ENCODE data around the gene RIT2. TPM values are rescaled to one million over a fixed set of nuclear protein-coding genes. Genes with fewer than 3 reads are reported as not detected.

RIT2 gene
- total RNA-seq, 4 donors from 2014 or later = not detected

DNA sequence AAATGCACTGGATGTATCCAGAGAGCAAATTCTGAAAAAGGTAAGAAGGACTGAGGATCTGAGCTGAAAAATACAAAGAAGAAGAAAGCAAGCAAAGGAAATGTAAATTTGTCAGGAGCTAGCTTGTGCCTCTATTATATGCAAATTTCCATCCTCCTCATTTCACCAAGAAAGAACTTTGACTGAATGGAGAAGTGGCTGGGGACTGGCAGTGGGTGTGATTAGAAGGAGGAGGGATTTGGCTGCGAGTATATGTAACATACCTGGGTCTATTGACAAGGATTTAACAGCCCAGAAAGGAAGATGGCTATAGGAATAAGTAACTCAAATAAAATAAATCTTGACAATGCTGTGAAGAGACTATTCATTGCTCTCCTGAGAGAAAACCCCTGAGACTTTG lies 19.4 kb upstream of the RIT2 start:
- Histone ChIP-seq H3K4me1 (peaks cover 0 to 7% (median 0%) of the 10 kb centered on the region in 4 donors), H3K27me3 (no peaks in the 10 kb centered on the region), H3K27ac (no peak overlapping the region), H3K36me3 (no peaks in the 10 kb centered on the region), H3K9me3 (no peaks in the 10 kb centered on the region), H3K4me3 (no peak overlapping the region)
- DNase-seq (ENCODE audit: low spot score in 2 of 2) = no peak
- WGBS, 2 donors = 86 to 89% methylated on average over 1 of the region's 1 CpG
- no peak for TF ChIP-seq EP300 (IDR thresholded peaks at IDR 0.05)
- TF ChIP-seq, protein P1, sequence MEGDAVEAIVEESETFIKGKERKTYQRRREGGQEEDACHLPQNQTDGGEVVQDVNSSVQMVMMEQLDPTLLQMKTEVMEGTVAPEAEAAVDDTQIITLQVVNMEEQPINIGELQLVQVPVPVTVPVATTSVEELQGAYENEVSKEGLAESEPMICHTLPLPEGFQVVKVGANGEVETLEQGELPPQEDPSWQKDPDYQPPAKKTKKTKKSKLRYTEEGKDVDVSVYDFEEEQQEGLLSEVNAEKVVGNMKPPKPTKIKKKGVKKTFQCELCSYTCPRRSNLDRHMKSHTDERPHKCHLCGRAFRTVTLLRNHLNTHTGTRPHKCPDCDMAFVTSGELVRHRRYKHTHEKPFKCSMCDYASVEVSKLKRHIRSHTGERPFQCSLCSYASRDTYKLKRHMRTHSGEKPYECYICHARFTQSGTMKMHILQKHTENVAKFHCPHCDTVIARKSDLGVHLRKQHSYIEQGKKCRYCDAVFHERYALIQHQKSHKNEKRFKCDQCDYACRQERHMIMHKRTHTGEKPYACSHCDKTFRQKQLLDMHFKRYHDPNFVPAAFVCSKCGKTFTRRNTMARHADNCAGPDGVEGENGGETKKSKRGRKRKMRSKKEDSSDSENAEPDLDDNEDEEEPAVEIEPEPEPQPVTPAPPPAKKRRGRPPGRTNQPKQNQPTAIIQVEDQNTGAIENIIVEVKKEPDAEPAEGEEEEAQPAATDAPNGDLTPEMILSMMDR (IDR thresholded peaks at IDR 0.05) = no peak
- TF ChIP-seq POLR2A (IDR thresholded peaks at IDR 0.05) = no peak

DNA sequence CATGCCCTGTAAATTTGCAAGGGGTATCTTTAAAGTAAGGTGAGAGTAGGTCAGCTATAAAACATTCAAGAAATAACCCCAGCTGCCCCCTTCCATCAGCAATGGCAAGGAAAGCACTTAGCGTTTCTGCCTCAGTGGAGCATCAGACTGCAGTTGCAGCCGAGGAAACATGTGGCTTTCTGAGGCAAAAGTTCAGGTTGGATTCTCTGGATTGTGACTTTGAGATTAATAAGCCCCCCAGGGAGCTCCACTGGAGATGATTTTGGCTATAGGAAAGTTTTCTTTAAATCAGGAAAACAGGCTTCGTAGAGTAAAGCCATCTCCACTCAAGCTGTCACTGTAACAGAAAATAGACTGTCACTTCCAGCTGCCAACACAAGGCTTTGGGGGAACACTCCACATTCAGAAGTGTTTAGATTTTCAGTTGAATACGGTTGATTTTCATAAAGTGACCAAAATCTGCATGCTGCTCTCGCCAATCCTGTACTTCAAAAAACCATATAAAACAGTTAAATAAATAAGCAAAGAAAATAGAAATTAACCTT lies 15.3 kb upstream of the RIT2 start:
- Histone ChIP-seq H3K36me3 (no peaks in the 10 kb centered on the region), H3K4me3 (no peak overlapping the region), H3K27me3 (no peaks in the 10 kb centered on the region), H3K27ac (no peak overlapping the region), H3K4me1 (peaks cover 0 to 13% (median 0%) of the 10 kb centered on the region in 4 donors), H3K9me3 (no peaks in the 10 kb centered on the region)
- DNase-seq (ENCODE audit: low spot score in 2 of 2) = no peak
- TF ChIP-seq, protein P1 (IDR thresholded peaks at IDR 0.05) = no peak
- TF ChIP-seq EP300 (IDR thresholded peaks at IDR 0.05) (no peak), POLR2A (IDR thresholded peaks at IDR 0.05) (no peak)
- 48 to 59% methylated on average over 5 of the region's 5 CpGs for WGBS, 2 donors

DNA sequence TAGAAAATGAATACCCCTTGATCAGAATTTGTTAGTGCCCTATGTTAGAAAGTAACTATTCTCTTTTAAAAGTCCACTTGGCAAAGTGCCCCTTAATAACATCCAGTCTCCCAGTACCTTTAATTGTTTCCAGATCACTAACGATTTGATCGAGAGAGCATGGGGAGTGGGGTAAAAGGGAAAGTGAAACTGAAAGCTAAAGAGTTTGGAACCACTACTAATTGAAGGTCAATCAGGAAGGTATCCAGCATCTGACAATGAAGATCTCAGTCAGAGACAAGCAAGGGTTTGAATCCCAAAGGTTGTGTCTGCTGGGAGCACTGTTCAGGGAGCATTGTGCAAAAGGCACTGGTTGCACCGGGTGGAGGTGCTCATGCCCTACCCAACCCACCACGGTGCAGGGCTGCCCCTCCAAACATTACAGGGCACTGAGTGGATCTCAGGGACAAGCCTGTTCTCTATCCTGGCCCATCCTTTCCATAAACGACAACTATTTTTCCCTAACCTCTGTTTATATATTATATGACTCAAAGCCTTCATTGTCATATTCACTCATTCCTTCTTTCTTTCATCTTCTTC lies 14.6 kb upstream of the RIT2 start:
- Histone ChIP-seq H3K4me3 (peak overlapping the region in 3 of 4 donors; percentile 19 to 39 (median 33)), H3K27me3 (no peaks in the 10 kb centered on the region), H3K9me3 (no peaks in the 10 kb centered on the region), H3K27ac (no peak overlapping the region), H3K4me1 (peaks cover 0 to 13% (median 0%) of the 10 kb centered on the region in 4 donors), H3K36me3 (no peaks in the 10 kb centered on the region)
- 44% methylated on average over 5 of the region's 5 CpGs for whole genome bisulfite sequencing, 2 donors
- no peak for TF ChIP-seq EP300 (IDR thresholded peaks at IDR 0.05)
- no peak for DNase-seq (ENCODE audit: low spot score in 2 of 2)

- H3K27me3 ChIP-seq = no peaks in the 10 kb centered on the region
- H3K4me3 ChIP-seq = no peak overlapping the region
- no peaks in the 10 kb centered on the region for H3K9me3 ChIP-seq
- WGBS, 2 donors = 47 to 53% methylated on average over 3 of the region's 3 CpGs
- H3K4me1 ChIP-seq = peaks cover 0 to 10% (median 0%) of the 10 kb centered on the region in 4 donors
- no peak for TF ChIP-seq POLR2A (IDR thresholded peaks at IDR 0.05)
- TF ChIP-seq, protein P1 (IDR thresholded peaks at IDR 0.05) = no peak
- TF ChIP-seq EP300 (IDR thresholded peaks at IDR 0.05) = no peak
- H3K27ac ChIP-seq = no peak overlapping the region
- no peaks in the 10 kb centered on the region for H3K36me3 ChIP-seq
- no peak for DNase-seq (ENCODE audit: low spot score in 2 of 2)
Observed at GRCh38 chr18:43125471-43125870, 10.0 kb upstream of the RIT2 start.

- no peaks in the 10 kb centered on the region for H3K9me3 ChIP-seq
- TF ChIP-seq POLR2A (IDR thresholded peaks at IDR 0.05) (no peak), EP300 (IDR thresholded peaks at IDR 0.05) (no peak)
- TF ChIP-seq, protein P1 (IDR thresholded peaks at IDR 0.05) = no peak
- DNase-seq (ENCODE audit: low spot score in 2 of 2) = no peak
Observed at GRCh38 chr18:43122955-43123354, 7.5 kb upstream of the RIT2 start.

More at GRCh38 chr18:43122955-43123354, 7.5 kb upstream of the RIT2 start:
- Histone ChIP-seq H3K4me3 (no peak overlapping the region), H3K4me1 (no peaks in the 10 kb centered on the region), H3K27ac (no peak overlapping the region), H3K27me3 (no peaks in the 10 kb centered on the region), H3K36me3 (no peaks in the 10 kb centered on the region)

Measured in tibial nerve (tissue), 4 donors.